CD14-positive monocyte (primary cell): ENCODE data around the gene TUBA3C. TPM values are rescaled to one million over a fixed set of nuclear protein-coding genes. Genes with fewer than 3 reads are reported as not detected.
"Not testable (repeated sequence)": the region's sequence is repeated elsewhere in the genome, so short reads cannot be mapped to it uniquely, and the experiment has no call there.

ENCODE experiments used
- DNase-seq, 3 donors: peaks; one replicate each; pipeline ENCODE4 v3.0.0-alpha.2; 2011 to 2022
- H2AFZ ChIP-seq: 2 replicates; pipeline ENCODE4 v1.6.0; 2012; ENCODE audit warnings: mild to moderate bottlenecking, low read depth, low read length, inconsistent platforms; ENCODE audit not compliant: insufficient read depth, poor library complexity, severe bottlenecking
- H3K27ac ChIP-seq, 2 donors: 1 replicate in 1 of 2; 2 replicates in 1 of 2; pipeline ENCODE4 v1.5.1; 2012 to 2013; ENCODE audit warnings: low read length in 2 of 2, control low read depth in 1 of 2, inconsistent platforms in 1 of 2, low read depth in 1 of 2, mild to moderate bottlenecking in 1 of 2
- H3K27me3 ChIP-seq, 2 donors: one replicate each; pipeline versions ENCODE4 v1.6.0 to v1.6.1; 2011 to 2013; ENCODE audit warnings: low read length in 2 of 2; ENCODE audit not compliant: control insufficient read depth in 2 of 2, insufficient read depth in 2 of 2
- H3K36me3 ChIP-seq, 2 donors: replicated peaks in 1 of 2; 1 replicate in 1 of 2; 2 replicates in 1 of 2; pipeline versions ENCODE4 v1.5.1 to v1.6.1; 2012 to 2013; ENCODE audit warnings: low read length in 2 of 2, control low read depth in 1 of 2, inconsistent platforms in 1 of 2, mild to moderate bottlenecking in 1 of 2; ENCODE audit not compliant: insufficient read depth in 2 of 2, control insufficient read depth in 1 of 2
- H3K4me1 ChIP-seq, 2 donors: 1 replicate in 1 of 2; 2 replicates in 1 of 2; pipeline versions ENCODE4 v1.5.1 to v1.6.1; 2012 to 2013; ENCODE audit warnings: low read length in 2 of 2, control low read depth in 1 of 2, inconsistent platforms in 1 of 2, mild to moderate bottlenecking in 1 of 2, moderate library complexity in 1 of 2; ENCODE audit not compliant: insufficient read depth in 2 of 2, control insufficient read depth in 1 of 2
- H3K4me2 ChIP-seq: replicated peaks from 2 replicates; pipeline ENCODE3; 2012; ENCODE audit warnings: low read length, moderate library complexity, mild to moderate bottlenecking; ENCODE audit not compliant: poor library complexity, severe bottlenecking; ENCODE audit errors: extremely low read depth
- H3K4me3 ChIP-seq, 3 experiments: fragments of 200-600 bp in 1 of 3; sonication (generic) in 1 of 3; replicated peaks in 1 of 3; 1 replicate in 2 of 3; 2 replicates in 1 of 3; pipeline ENCODE4 v1.5.1; 2011 to 2013; ENCODE audit warnings: low read length in 3 of 3, mild to moderate bottlenecking in 3 of 3, control low read depth in 2 of 3, low read depth in 2 of 3, inconsistent platforms in 1 of 3, moderate library complexity in 1 of 3
- H3K79me2 ChIP-seq: 2 replicates; pipeline ENCODE4 v1.6.0; 2012; ENCODE audit warnings: mild to moderate bottlenecking, control low read depth, inconsistent platforms, low read length, moderate library complexity; ENCODE audit not compliant: insufficient read depth
- H3K9ac ChIP-seq: 2 replicates; pipeline ENCODE4 v1.6.0; 2017; ENCODE audit warnings: low read length, mild to moderate bottlenecking; ENCODE audit not compliant: insufficient read depth, poor library complexity, severe bottlenecking
- H3K9me3 ChIP-seq, 2 donors: replicated peaks in 1 of 2; 1 replicate in 1 of 2; 2 replicates in 1 of 2; pipeline versions ENCODE4 v1.5.1 to v1.6.1; 2012 to 2013; ENCODE audit warnings: low read length in 2 of 2, control low read depth in 1 of 2; ENCODE audit not compliant: control insufficient read depth in 1 of 2, insufficient read depth in 1 of 2
- H4K20me1 ChIP-seq: 2 replicates; pipeline ENCODE4 v1.6.0; 2012; ENCODE audit warnings: mild to moderate bottlenecking, low read length, control low read depth, moderate library complexity; ENCODE audit not compliant: insufficient read depth
- H3K27ac Mint-ChIP-seq, 7 donors: one replicate each; pipeline ENCODE4 v1.8.0; 2020; ENCODE audit warnings: mild to moderate bottlenecking in 7 of 7, mixed read lengths in 7 of 7, moderate library complexity in 6 of 7, inconsistent platforms in 2 of 7
- H3K27me3 Mint-ChIP-seq, 3 donors: one replicate each; pipeline ENCODE4 v1.8.0; 2021 to 2022; ENCODE audit warnings: low read depth in 3 of 3, mild to moderate bottlenecking in 3 of 3, mixed read lengths in 3 of 3, moderate library complexity in 3 of 3, inconsistent platforms in 1 of 3
- H3K36me3 Mint-ChIP-seq, 2 donors: one replicate each; pipeline ENCODE4 v1.8.0; 2020; ENCODE audit warnings: mixed read lengths in 2 of 2, inconsistent platforms in 1 of 2, mild to moderate bottlenecking in 1 of 2
- H3K4me1 Mint-ChIP-seq: one replicate; pipeline ENCODE4 v1.8.0; 2020; ENCODE audit warnings: mild to moderate bottlenecking, mixed read lengths
- H3K4me3 Mint-ChIP-seq, 2 donors: one replicate each; pipeline ENCODE4 v1.8.0; 2020; ENCODE audit warnings: mild to moderate bottlenecking in 2 of 2, mixed read lengths in 2 of 2, moderate library complexity in 1 of 2
- H3K9me3 Mint-ChIP-seq, 7 donors: one replicate each; pipeline ENCODE4 v1.8.0; 2020 to 2022; ENCODE audit warnings: mixed read lengths in 7 of 7, mild to moderate bottlenecking in 6 of 7, moderate library complexity in 6 of 7, inconsistent platforms in 2 of 7
- WGBS: methylation state at CpG from one replicate; pipeline ENCODE4 v1.1.5; 2013; ENCODE audit warnings: missing lambda C conversion rate; ENCODE audit not compliant: insufficient coverage; 5-methylcytosine and 5-hydroxymethylcytosine counted together
- intact Hi-C, 2 donors: fragments of 100-400 bp; cut with micrococcal nuclease; formaldehyde crosslinking; loops; one replicate each; pipeline versions ENCODE4 v1.15.0 to v1.15.1; 2023
- polyA plus RNA-seq, 3 donors: library from polyadenylated mRNA; depleted of rRNA in 1 of 3; unstranded in 2 of 3; stranded (reverse) in 1 of 3; fragments of 300-500 nt in 2 of 3; fragments of >200 nt in 1 of 3; fragmentation: Illumina TruSeq in 2 of 3; gene quantifications; 1 replicate in 2 of 3; 2 replicates in 1 of 3; pipeline ENCODE4 v1.2.3, GENCODE V29; 2012 to 2021
- TF ChIP-seq, protein P1 (sequence below): fragments of 200-600 bp; IDR thresholded peaks from one replicate; pipeline ENCODE4 v1.8.0; 2022; ENCODE audit warnings: antibody characterized with exemption, mild to moderate bottlenecking

The TUBA3C gene
- polyA plus RNA-seq, 3 donors, result not detected

DNA sequence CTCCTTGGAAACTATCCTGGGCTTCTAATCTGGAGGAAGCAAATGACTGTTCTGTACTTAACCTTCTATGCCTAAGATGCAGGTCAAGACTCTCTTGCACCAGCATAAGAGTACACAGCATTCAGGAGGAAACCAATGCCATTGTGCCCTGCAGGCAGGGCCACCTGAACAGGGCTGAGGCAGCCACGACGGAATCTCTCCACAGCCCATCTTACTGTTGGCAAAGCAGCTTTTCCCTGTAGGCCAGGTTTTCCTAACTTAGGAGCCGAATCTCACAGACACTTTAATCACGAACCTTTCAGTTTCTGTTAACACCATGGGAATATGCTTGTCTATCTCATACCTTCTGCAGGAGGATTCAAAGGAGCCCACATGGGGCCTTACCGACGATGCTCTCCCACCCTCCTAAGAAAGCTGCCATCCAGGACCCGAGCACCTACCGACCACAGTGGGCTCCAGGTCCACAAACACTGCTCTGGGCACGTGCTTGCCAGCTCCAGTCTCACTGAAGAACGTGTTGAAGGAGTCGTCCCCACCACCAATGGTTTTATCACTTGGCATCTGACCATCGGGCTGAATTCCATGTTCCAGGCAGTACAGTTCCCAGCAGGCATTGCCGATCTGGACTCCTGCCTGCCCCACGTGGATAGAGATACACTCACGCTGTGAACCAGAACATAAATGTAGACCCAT, 2.6 kb downstream of the TUBA3C start:
- intact Hi-C loops, result no loop called here
- Histone ChIP-seq H2AFZ (no peak overlapping the region), H3K27ac (no peak overlapping the region), H3K4me3 (no peak overlapping the region), H3K9ac (no peak overlapping the region), H3K36me3 (no peaks in the 10 kb centered on the region), H3K4me2 (no peak overlapping the region), H4K20me1 (no peaks in the 10 kb centered on the region), H3K9me3 (peaks cover 62 to 72% of the 10 kb centered on the region in 2 donors), H3K79me2 (no peaks in the 10 kb centered on the region), H3K4me1 (no peaks in the 10 kb centered on the region), H3K27me3 (no peaks in the 10 kb centered on the region)
- H3K4me1 Mint-ChIP-seq, result no peaks in the 10 kb centered on the region
- peaks cover 27 to 70% (median 55%) of the 10 kb centered on the region in 7 donors for H3K9me3 Mint-ChIP-seq
- TF ChIP-seq, protein P1, sequence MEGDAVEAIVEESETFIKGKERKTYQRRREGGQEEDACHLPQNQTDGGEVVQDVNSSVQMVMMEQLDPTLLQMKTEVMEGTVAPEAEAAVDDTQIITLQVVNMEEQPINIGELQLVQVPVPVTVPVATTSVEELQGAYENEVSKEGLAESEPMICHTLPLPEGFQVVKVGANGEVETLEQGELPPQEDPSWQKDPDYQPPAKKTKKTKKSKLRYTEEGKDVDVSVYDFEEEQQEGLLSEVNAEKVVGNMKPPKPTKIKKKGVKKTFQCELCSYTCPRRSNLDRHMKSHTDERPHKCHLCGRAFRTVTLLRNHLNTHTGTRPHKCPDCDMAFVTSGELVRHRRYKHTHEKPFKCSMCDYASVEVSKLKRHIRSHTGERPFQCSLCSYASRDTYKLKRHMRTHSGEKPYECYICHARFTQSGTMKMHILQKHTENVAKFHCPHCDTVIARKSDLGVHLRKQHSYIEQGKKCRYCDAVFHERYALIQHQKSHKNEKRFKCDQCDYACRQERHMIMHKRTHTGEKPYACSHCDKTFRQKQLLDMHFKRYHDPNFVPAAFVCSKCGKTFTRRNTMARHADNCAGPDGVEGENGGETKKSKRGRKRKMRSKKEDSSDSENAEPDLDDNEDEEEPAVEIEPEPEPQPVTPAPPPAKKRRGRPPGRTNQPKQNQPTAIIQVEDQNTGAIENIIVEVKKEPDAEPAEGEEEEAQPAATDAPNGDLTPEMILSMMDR, result no peak
- H3K36me3 Mint-ChIP-seq, result no peaks in the 10 kb centered on the region
- H3K4me3 Mint-ChIP-seq, result no peak overlapping the region
- DNase-seq, result no peak
- H3K27ac Mint-ChIP-seq, result no peak overlapping the region
- peaks cover 0 to under 1% (median 0%) of the 10 kb centered on the region in 3 donors for H3K27me3 Mint-ChIP-seq
- WGBS, result 82% methylated on average over 11 of the region's 15 CpGs

DNA sequence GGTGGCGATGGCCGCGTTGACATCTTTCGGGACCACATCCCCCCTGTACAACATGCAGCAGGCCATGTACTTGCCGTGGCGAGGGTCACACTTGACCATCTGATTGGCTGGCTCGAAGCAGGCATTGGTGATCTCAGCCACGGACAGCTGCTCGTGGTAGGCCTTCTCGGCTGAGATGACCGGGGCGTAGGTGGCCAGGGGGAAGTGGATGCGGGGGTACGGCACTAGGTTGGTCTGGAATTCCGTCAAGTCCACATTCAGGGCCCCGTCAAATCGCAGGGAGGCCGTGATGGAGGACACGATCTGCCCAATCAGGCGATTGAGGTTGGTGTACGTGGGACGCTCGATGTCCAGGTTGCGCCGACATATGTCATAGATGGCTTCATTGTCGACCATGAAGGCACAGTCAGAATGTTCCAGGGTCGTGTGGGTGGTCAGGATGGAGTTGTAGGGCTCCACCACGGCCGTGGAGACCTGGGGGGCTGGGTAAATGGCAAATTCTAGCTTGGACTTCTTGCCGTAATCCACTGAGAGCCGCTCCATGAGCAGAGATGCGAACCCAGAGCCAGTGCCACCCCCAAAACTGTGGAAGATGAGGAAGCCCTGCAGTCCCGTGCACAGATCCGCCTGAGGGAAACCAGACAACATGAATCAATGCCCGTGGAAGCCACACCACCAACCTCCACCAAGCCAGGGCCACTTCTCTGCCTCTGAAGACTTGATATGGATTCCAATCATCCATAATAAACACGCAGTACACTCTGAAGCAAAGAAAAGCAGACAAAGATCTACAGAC, 4.4 kb downstream of the TUBA3C start:
- H3K36me3 ChIP-seq, H3K4me1 ChIP-seq, H3K4me1 Mint-ChIP-seq, H3K79me2 ChIP-seq, H4K20me1 ChIP-seq, H3K27me3 Mint-ChIP-seq, intact Hi-C loops, H3K27me3 ChIP-seq, H3K4me2 ChIP-seq, H3K4me3 ChIP-seq, H3K36me3 Mint-ChIP-seq, H3K27ac ChIP-seq, H3K27ac Mint-ChIP-seq, H3K9ac ChIP-seq, DNase-seq, H3K4me3 Mint-ChIP-seq, H2AFZ ChIP-seq: not testable (repeated sequence)
- H3K9me3 Mint-ChIP-seq, result peaks cover 27 to 65% (median 50%) of the 10 kb centered on the region in 7 donors
- H3K9me3 ChIP-seq, result peaks cover 67 to 75% of the 10 kb centered on the region in 2 donors
- WGBS, result 85% methylated on average over 22 of the region's 36 CpGs
